GM12892 (cell line): ENCODE results near the gene GPN2.

Source experiments
- POLR2A ChIP-seq: IDR thresholded peaks from 2 replicates; pipeline ENCODE4 v1.6.1; 2011; ENCODE audit warnings: low read depth, low read length, control low read depth
- TAF1 ChIP-seq: IDR thresholded peaks from 2 replicates; pipeline ENCODE4 v1.6.1; 2011; ENCODE audit warnings: low read depth, mild to moderate bottlenecking, control low read depth, low read length, borderline replicate concordance

GRCh38 chr1:26932531-26932930 lies 42.4 kb upstream of the GPN2 start:
- TF ChIP-seq POLR2A (no peak), TAF1 (no peak)
